Measurements from ENCODE around the gene PPP1R3F.
"Not testable (repeated sequence)": the region's sequence is repeated elsewhere in the genome, so short reads cannot be mapped to it uniquely, and the experiment has no call there.

DNA sequence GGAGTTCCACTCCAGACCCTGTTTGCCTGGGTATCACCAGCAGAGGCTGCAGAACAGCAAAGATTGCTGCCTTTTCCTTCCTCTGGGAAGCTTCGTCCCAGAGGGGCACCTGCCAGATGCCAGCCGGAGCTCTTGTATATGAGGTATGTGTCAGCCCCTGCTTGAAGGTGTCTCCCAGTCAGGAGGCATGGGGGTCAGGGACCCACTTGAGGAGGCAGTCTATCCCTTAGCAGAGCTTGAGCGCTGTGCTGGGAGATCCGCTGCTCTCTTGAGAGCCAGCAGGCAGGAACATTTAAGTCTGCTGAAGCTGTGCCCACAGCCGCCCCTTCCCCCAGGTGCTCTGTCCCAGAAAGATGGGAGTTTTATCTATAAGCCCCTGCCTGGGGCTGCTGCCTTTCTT is 29.7 kb downstream of the PPP1R3F start:
- TF ChIP-seq, protein P1, sequence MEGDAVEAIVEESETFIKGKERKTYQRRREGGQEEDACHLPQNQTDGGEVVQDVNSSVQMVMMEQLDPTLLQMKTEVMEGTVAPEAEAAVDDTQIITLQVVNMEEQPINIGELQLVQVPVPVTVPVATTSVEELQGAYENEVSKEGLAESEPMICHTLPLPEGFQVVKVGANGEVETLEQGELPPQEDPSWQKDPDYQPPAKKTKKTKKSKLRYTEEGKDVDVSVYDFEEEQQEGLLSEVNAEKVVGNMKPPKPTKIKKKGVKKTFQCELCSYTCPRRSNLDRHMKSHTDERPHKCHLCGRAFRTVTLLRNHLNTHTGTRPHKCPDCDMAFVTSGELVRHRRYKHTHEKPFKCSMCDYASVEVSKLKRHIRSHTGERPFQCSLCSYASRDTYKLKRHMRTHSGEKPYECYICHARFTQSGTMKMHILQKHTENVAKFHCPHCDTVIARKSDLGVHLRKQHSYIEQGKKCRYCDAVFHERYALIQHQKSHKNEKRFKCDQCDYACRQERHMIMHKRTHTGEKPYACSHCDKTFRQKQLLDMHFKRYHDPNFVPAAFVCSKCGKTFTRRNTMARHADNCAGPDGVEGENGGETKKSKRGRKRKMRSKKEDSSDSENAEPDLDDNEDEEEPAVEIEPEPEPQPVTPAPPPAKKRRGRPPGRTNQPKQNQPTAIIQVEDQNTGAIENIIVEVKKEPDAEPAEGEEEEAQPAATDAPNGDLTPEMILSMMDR (IDR thresholded peaks at IDR 0.05 in 2 of 3, conservative IDR thresholded peaks at IDR 0.05 in 1 of 3; ENCODE audit: borderline replicate concordance in 1 of 3, insufficient read depth in 1 of 3, low read depth in 2 of 3, low read length in 2 of 3): not testable (repeated sequence)
- not testable (repeated sequence) for TF ChIP-seq POLR2AphosphoS5 (IDR thresholded peaks at IDR 0.05; ENCODE audit: low read depth, low read length); POLR2A (IDR thresholded peaks at IDR 0.05; ENCODE audit: borderline replicate concordance, extremely low read depth, insufficient read depth, insufficient read length)

All from HCT116 (cell line).